Parathyroid adenoma (tissue), 2 donors: ENCODE data around the gene SUCO.

ENCODE experiments used
- H2AFZ ChIP-seq: fragments of 300-600 bp; sonication (generic); one replicate; pipeline ENCODE4 v1.7.0; 2017; ENCODE audit warnings: antibody characterized with exemption, mild to moderate bottlenecking
- H3K27ac ChIP-seq: fragments of 300-600 bp; sonication (generic); one replicate; pipeline ENCODE4 v1.7.0; 2017
- H3K27me3 ChIP-seq: fragments of 300-600 bp; sonication (generic); one replicate; pipeline ENCODE4 v1.7.0; 2017; ENCODE audit warnings: low read length; ENCODE audit not compliant: control insufficient read depth, insufficient read depth
- H3K36me3 ChIP-seq: fragments of 300-600 bp; sonication (generic); one replicate; pipeline ENCODE4 v1.7.0; 2017; ENCODE audit warnings: low read length; ENCODE audit not compliant: control insufficient read depth, insufficient read depth
- H3K4me1 ChIP-seq: fragments of 300-600 bp; sonication (generic); one replicate; pipeline ENCODE4 v1.7.0; 2017; ENCODE audit warnings: control low read depth
- H3K4me2 ChIP-seq: fragments of 300-600 bp; sonication (generic); one replicate; pipeline ENCODE4 v1.7.0; 2017; ENCODE audit warnings: low read length
- H3K4me3 ChIP-seq: fragments of 300-600 bp; sonication (generic); one replicate; pipeline ENCODE4 v1.7.0; 2017; ENCODE audit warnings: low read depth, low read length
- H3K79me2 ChIP-seq: fragments of 300-600 bp; sonication (generic); one replicate; pipeline ENCODE4 v1.7.0; 2017; ENCODE audit warnings: control low read depth
- H3K9ac ChIP-seq: fragments of 300-600 bp; sonication (generic); one replicate; pipeline ENCODE4 v1.7.0; 2017; ENCODE audit warnings: mild to moderate bottlenecking
- H3K9me3 ChIP-seq: fragments of 300-600 bp; sonication (generic); one replicate; pipeline ENCODE4 v1.7.0; 2017; ENCODE audit warnings: low read length; ENCODE audit not compliant: control insufficient read depth
- TF ChIP-seq, protein P1 (sequence below): fragments of 300-600 bp; sonication (generic); IDR thresholded peaks from one replicate; pipeline ENCODE4 v1.7.0; 2017; ENCODE audit warnings: antibody characterized with exemption, mild to moderate bottlenecking
- donor health status: primary hyperparathyroidism.

Gene SUCO

DNA sequence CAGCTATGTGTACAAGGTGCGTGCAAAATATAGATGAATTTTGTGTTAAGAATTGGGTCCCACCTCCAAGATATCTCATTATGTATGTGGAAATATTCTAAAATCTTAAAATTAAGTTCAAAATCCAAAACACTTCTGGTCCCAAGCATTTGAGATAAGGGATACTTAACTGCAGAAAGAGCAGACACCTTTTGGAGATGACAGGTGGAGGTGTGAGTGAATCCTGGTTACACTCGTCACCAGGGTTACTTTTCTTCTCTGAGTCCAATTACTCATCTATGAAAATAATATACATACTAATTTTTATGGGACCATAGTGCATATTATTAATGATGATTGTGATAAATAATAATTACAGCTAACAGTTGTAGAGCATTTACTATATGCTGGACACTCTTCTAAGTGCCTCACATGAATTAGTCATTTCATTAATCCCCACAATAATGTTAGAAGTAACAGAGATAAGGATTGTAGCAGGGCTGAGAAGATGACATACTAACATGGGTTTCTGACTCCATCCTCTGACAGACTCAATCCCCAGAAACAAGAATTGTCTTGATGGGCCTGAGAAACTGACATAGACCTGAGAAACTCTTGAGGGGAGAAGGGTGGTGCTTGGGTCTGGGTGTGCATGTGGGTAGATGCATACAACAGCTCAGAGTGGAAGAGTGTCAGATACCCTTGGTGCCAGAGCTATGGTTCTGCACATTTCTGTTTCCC lies 117.7 kb downstream of the SUCO start:
- Histone ChIP-seq H3K79me2 (no peaks in the 10 kb centered on the region), H3K4me2 (no peak overlapping the region), H3K9me3 (no peaks in the 10 kb centered on the region), H3K9ac (no peak overlapping the region), H2AFZ (no peak overlapping the region), H3K4me1 (no peaks in the 10 kb centered on the region), H3K36me3 (no peaks in the 10 kb centered on the region), H3K27me3 (no peaks in the 10 kb centered on the region), H3K4me3 (no peak overlapping the region), H3K27ac (no peak overlapping the region)
- TF ChIP-seq, protein P1, sequence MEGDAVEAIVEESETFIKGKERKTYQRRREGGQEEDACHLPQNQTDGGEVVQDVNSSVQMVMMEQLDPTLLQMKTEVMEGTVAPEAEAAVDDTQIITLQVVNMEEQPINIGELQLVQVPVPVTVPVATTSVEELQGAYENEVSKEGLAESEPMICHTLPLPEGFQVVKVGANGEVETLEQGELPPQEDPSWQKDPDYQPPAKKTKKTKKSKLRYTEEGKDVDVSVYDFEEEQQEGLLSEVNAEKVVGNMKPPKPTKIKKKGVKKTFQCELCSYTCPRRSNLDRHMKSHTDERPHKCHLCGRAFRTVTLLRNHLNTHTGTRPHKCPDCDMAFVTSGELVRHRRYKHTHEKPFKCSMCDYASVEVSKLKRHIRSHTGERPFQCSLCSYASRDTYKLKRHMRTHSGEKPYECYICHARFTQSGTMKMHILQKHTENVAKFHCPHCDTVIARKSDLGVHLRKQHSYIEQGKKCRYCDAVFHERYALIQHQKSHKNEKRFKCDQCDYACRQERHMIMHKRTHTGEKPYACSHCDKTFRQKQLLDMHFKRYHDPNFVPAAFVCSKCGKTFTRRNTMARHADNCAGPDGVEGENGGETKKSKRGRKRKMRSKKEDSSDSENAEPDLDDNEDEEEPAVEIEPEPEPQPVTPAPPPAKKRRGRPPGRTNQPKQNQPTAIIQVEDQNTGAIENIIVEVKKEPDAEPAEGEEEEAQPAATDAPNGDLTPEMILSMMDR, result no peak

DNA sequence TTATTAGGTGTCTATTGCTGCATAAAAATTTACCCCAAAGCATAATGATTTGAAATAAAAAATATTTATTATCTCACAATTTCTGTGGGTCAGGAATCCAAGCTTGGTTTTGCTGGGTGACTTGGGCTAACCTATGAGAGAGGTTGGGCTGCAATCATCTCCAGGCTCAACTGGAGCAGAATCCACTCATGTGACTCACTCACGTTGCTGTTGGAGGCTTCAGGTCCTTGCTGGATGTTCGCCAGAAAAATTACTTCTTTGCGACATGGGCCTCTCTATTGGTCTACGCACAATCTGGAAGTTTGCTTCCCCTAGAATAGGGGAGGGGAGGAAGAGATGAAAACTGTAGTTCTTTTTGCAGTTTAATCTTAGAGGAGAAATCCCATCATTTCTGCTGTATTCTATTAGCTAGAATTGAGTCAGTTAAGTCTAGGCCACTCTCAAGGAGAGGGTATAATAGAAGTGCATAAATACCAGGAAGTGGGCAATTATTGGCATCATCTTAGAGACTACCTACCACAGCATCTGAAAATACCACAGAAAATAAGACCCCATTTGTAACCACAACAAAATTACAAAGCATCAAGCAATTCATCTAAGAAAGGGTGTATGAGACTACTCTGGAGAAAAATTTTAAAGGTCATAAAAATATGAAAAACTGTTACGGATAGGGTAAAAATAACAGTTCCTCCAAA lies 120.2 kb downstream of the SUCO start:
- no peak overlapping the region for H3K27ac ChIP-seq
- TF ChIP-seq, protein P1, result no peak

DNA sequence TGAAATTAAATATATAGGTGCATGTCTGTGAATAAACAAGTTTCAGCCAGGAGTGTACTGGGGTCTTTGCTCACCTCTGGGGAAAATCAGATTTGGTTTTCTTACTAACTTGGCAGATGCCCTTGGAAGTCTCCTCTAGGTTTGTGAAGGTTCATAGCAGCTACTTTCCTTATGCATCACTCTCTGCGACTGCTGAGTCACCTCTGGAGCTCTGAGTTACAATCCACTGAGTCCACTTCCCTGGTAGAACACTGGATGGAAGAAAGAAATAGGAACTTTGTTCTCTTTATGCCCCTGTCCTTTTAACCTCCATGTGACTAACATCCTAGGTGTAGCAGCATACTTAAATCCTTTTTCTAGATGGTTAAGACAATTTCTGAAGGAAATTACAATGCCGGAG lies 121.6 kb downstream of the SUCO start:
- Histone ChIP-seq H3K36me3 (no peaks in the 10 kb centered on the region), H3K9ac (no peak overlapping the region)

More for the DNA sequence above, 120.2 kb downstream of the SUCO start:
- no peak overlapping the region for H3K4me3 ChIP-seq
- no peaks in the 10 kb centered on the region for H3K9me3 ChIP-seq
- H3K4me2 ChIP-seq, result no peak overlapping the region
- H3K27me3 ChIP-seq, result no peaks in the 10 kb centered on the region
- no peaks in the 10 kb centered on the region for H3K79me2 ChIP-seq
- H3K9ac ChIP-seq, result no peak overlapping the region
- H3K36me3 ChIP-seq, result no peaks in the 10 kb centered on the region
- H3K4me1 ChIP-seq, result no peaks in the 10 kb centered on the region
- no peak overlapping the region for H2AFZ ChIP-seq

DNA sequence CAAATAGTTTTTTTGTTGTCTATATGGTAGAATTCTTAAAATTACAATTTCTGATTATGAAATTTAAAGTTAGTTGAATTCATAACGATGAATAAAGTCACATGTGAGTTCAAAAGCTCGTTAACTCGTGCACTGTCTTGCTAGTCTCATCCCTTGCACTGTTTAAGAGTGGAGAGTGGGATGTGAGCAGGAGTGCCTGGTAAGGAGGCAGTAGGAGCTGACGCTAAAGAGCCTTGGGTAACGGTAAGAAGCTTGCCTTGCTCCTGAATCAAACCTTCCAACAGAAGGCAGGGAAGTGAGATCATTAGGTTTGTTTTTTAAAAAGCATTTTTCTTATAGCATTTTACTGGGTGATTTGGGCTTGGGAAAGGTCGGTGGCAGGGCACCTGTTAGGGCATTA lies 123.6 kb downstream of the SUCO start:
- H3K4me1 ChIP-seq, result no peaks in the 10 kb centered on the region
- H3K9me3 ChIP-seq, result no peaks in the 10 kb centered on the region
- no peak overlapping the region for H2AFZ ChIP-seq
- no peak overlapping the region for H3K4me2 ChIP-seq
- no peaks in the 10 kb centered on the region for H3K27me3 ChIP-seq
- TF ChIP-seq, protein P1, result no peak
- H3K4me3 ChIP-seq, result no peak overlapping the region
- H3K79me2 ChIP-seq, result no peaks in the 10 kb centered on the region
- no peak overlapping the region for H3K27ac ChIP-seq
- H3K9ac ChIP-seq, result no peak overlapping the region
- no peaks in the 10 kb centered on the region for H3K36me3 ChIP-seq

More for the DNA sequence above, 121.6 kb downstream of the SUCO start:
- Histone ChIP-seq H3K4me3 (no peak overlapping the region), H3K79me2 (no peaks in the 10 kb centered on the region), H3K4me1 (no peaks in the 10 kb centered on the region), H3K27me3 (no peaks in the 10 kb centered on the region), H3K9me3 (no peaks in the 10 kb centered on the region), H2AFZ (no peak overlapping the region), H3K4me2 (no peak overlapping the region), H3K27ac (no peak overlapping the region)
- TF ChIP-seq, protein P1, result no peak
